K562 (cell line): ENCODE measurements around the gene TUBB4B. TPM values are rescaled to one million over a fixed set of nuclear protein-coding genes. Genes with fewer than 3 reads are reported as not detected.

Experiments
- ARID1B ChIP-seq: fragments of 450-650 bp; IDR thresholded peaks from 2 replicates; pipeline ENCODE4 v1.6.1; 2016; ENCODE audit warnings: antibody characterized with exemption, mild to moderate bottlenecking, inconsistent platforms
- ASH1L ChIP-seq: fragments of 450-650 bp; IDR thresholded peaks from 2 replicates; pipeline ENCODE4 v1.6.1; 2018; ENCODE audit warnings: borderline replicate concordance, mild to moderate bottlenecking, low read depth; ENCODE audit not compliant: partially characterized antibody
- BHLHE40 ChIP-seq: IDR thresholded peaks from 2 replicates; pipeline ENCODE4 v1.6.1; 2011; ENCODE audit warnings: low read length, improper control_type of control experiment
- BRCA1 ChIP-seq, 2 experiments: fragments of 450-650 bp in 1 of 2; sonication (generic) in 1 of 2; formaldehyde crosslinking in 1 of 2; IDR thresholded peaks; 2 replicates each; pipeline versions ENCODE4 v1.5.0 to v1.6.1; 2017 to 2020; ENCODE audit warnings: mild to moderate bottlenecking in 1 of 2, missing genetic modification reagents in 1 of 2
- CBFA2T2 ChIP-seq: fragments of 450-650 bp; conservative IDR thresholded peaks from 2 replicates; pipeline ENCODE4 v1.6.1; 2017; ENCODE audit warnings: mild to moderate bottlenecking
- EGR1 ChIP-seq: fragments of 450-650 bp; conservative IDR thresholded peaks from 2 replicates; pipeline ENCODE4 v1.6.1; 2017; ENCODE audit warnings: mild to moderate bottlenecking
- JUN ChIP-seq, 2 experiments: sonication (generic) in 1 of 2; formaldehyde crosslinking in 1 of 2; IDR thresholded peaks; 2 replicates each; pipeline versions ENCODE4 v1.6.1 to v1.8.0; 2012 to 2022; ENCODE audit warnings: borderline replicate concordance in 2 of 2, mild to moderate bottlenecking in 2 of 2, improper control_type of control experiment in 1 of 2, low read depth in 1 of 2, low read length in 1 of 2, missing genetic modification reagents in 1 of 2
- MAX ChIP-seq: sonication (generic); formaldehyde crosslinking; IDR thresholded peaks from 2 replicates; pipeline ENCODE4 v1.9.0; 2022; ENCODE audit warnings: mild to moderate bottlenecking, missing genetic modification reagents
- MTA2 ChIP-seq: fragments of 450-650 bp; IDR thresholded peaks from 2 replicates; pipeline ENCODE4 v1.6.1; 2016; ENCODE audit warnings: low read depth
- MYBL2 ChIP-seq, 2 experiments: fragments of 450-650 bp in 1 of 2; sonication (generic) in 1 of 2; formaldehyde crosslinking in 1 of 2; IDR thresholded peaks; 2 replicates each; pipeline versions ENCODE4 v1.6.1 to v1.8.1; 2017 to 2022; ENCODE audit warnings: borderline replicate concordance in 1 of 2, inconsistent platforms in 1 of 2, low read depth in 1 of 2, mild to moderate bottlenecking in 1 of 2, missing genetic modification reagents in 1 of 2, moderate library complexity in 1 of 2
- NBN ChIP-seq: fragments of 450-650 bp; IDR thresholded peaks from 2 replicates; pipeline ENCODE4 v1.6.1; 2016; ENCODE audit warnings: low read depth, mild to moderate bottlenecking
- NR2C1 ChIP-seq, 2 experiments: fragments of 450-650 bp; IDR thresholded peaks; 2 replicates each; pipeline ENCODE4 v1.6.1; 2017; ENCODE audit warnings: mild to moderate bottlenecking in 2 of 2, antibody characterized with exemption in 1 of 2, inconsistent platforms in 1 of 2, missing compliant biosample characterization in 1 of 2, missing genetic modification characterization in 1 of 2
- PREB ChIP-seq: sonication (generic); formaldehyde crosslinking; IDR thresholded peaks from 2 replicates; pipeline ENCODE4 v1.8.1; 2023; ENCODE audit warnings: mild to moderate bottlenecking, missing genetic modification reagents
- PURB ChIP-seq: sonication (generic); formaldehyde crosslinking; IDR thresholded peaks from 2 replicates; pipeline ENCODE4 v1.9.0; 2021; ENCODE audit warnings: low read depth, mild to moderate bottlenecking, missing genetic modification reagents
- ZBTB7A ChIP-seq: IDR thresholded peaks from 2 replicates; pipeline ENCODE4 v1.6.1; 2011; ENCODE audit warnings: low read depth, mild to moderate bottlenecking, low read length, moderate library complexity, borderline replicate concordance; ENCODE audit not compliant: control insufficient read depth
- ZEB2 ChIP-seq: fragments of 450-650 bp; IDR thresholded peaks from 2 replicates; pipeline ENCODE4 v1.6.1; 2016
- ZKSCAN3 ChIP-seq: fragments of 250-450 bp; sonication (Bioruptor Pico); IDR thresholded peaks from 2 replicates; pipeline ENCODE4 v1.4.0; 2020
- ZNF143 ChIP-seq: sonication (generic); formaldehyde crosslinking; IDR thresholded peaks from 2 replicates; pipeline ENCODE4 v1.9.0; 2022; ENCODE audit warnings: mild to moderate bottlenecking, missing genetic modification reagents
- ZNF57 ChIP-seq: fragments of 450-650 bp; formaldehyde crosslinking; IDR thresholded peaks from 2 replicates; pipeline ENCODE4 v1.4.0; 2020; ENCODE audit warnings: mild to moderate bottlenecking, moderate library complexity
- ZNF77 ChIP-seq: fragments of 250-450 bp; sonication (Bioruptor Pico); IDR thresholded peaks from 2 replicates; pipeline ENCODE4 v1.5.0; 2020
- polyA plus RNA-seq, 8 experiments: library from polyadenylated mRNA; depleted of rRNA in 4 of 8; stranded (reverse) in 5 of 8; unstranded in 3 of 8; fragments of >200 nt; fragmentation: Nextera tagmentation in 2 of 8; fragmentation: Illumina TruSeq in 1 of 8; extraction: Ambion mirVana in 2 of 8; extraction: Trizol in 1 of 8; gene quantifications; 2 replicates each; pipeline versions ENCODE4 v1.2.1 to v1.2.3, GENCODE V29; 2011 to 2014; ENCODE audit warnings: inconsistent platforms in 1 of 8, missing spikeins in 1 of 8
- total RNA-seq, 7 experiments: library from RNA; depleted of rRNA in 6 of 7; stranded (reverse); fragments of >200 nt in 6 of 7; fragmentation: Illumina TruSeq in 2 of 7; extraction: Trizol in 2 of 7; gene quantifications; 2 replicates each; pipeline versions ENCODE4 v1.2.1 to v1.2.3, GENCODE V29; 2011 to 2021; ENCODE audit warnings: low replicate concordance in 1 of 7
- TF ChIP-seq, protein P1 (sequence below): fragments of 250-450 bp; sonication (Bioruptor Pico); IDR thresholded peaks from 2 replicates; pipeline ENCODE4 v1.8.0; 2022; ENCODE audit warnings: moderate library complexity, mild to moderate bottlenecking, inconsistent platforms
- TF ChIP-seq, protein P2 (sequence below): fragments of 450-650 bp; IDR thresholded peaks from one replicate; pipeline ENCODE4 v1.6.1; 2018; ENCODE audit warnings: mild to moderate bottlenecking, moderate library complexity; ENCODE audit not compliant: partially characterized antibody

TUBB4B gene
- total and polyA plus RNA-seq, 9 of the 15 experiments (the other 6 are each of a cell fraction or from before 2014, with no cell fraction given), result 24.1 to 443 (median 268) TPM

DNA sequence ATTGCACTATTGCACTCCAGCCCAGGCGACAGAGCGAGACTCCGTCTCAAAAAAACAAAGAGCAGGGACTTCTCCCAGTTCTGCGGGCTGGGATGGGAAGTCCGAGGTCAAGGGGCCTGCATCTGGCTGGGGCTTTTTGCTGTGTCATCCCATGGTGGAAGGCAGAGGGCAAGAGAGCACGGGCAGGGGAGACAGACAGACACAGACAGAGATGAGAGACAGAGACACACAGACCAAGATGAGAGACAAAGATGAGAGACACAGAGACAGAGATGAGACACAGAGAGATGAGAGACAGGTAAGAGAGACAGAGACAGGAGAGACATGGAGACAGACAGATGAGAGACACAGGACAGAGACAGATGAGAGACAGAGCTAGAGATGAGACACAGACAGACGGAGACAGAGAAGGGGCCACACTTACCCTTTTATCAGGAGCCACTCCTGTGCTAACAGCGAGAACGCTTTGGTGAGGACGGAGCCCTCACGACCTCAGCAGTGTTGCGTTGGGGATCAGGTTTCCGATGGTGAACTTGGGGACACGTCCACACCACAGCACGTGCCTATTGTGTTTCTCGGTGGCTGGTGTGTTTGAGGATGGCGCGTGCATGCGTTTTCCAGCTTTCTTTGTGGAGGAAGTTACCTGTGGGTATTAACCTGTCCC lies 27.6 kb downstream of the TUBB4B start (continued):
- TF ChIP-seq, protein P1, sequence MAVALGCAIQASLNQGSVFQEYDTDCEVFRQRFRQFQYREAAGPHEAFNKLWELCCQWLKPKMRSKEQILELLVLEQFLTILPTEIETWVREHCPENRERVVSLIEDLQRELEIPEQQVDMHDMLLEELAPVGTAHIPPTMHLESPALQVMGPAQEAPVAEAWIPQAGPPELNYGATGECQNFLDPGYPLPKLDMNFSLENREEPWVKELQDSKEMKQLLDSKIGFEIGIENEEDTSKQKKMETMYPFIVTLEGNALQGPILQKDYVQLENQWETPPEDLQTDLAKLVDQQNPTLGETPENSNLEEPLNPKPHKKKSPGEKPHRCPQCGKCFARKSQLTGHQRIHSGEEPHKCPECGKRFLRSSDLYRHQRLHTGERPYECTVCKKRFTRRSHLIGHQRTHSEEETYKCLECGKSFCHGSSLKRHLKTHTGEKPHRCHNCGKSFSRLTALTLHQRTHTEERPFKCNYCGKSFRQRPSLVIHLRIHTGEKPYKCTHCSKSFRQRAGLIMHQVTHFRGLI, result no peak
- TF ChIP-seq CBFA2T2, result peak; percentile 45; the same call in 1 of the 2 replicates
- TF ChIP-seq PURB (CRISPR knock-in tag), result no peak
- TF ChIP-seq ASH1L, result no peak
- peak; percentile 67; the same call in 1 of the 2 replicates for TF ChIP-seq ZEB2
- no peak for TF ChIP-seq BRCA1 (IDR thresholded peaks at IDR 0.05)
- no peak for TF ChIP-seq BRCA1 (CRISPR knock-in tag; IDR thresholded peaks at IDR 0.05)
- TF ChIP-seq EGR1, result no peak
- 0 out of 2 replicates have a peak, but pooled peaks have one; percentile 36 for TF ChIP-seq MTA2
- peak; percentile 73 for TF ChIP-seq NR2C1 (IDR thresholded peaks at IDR 0.05)
- TF ChIP-seq NR2C1 (tag; IDR thresholded peaks at IDR 0.05), result peak; percentile 60
- 0 out of 2 replicates have a peak, but pooled peaks have one; percentile 9 for TF ChIP-seq ZNF143 (CRISPR knock-in tag)
- TF ChIP-seq MYBL2 (IDR thresholded peaks at IDR 0.05; ENCODE audit: low read depth), result no peak
- TF ChIP-seq MYBL2 (CRISPR knock-in tag; IDR thresholded peaks at IDR 0.05; ENCODE audit: borderline replicate concordance), result no peak
- TF ChIP-seq BHLHE40, result peak; percentile 83
- TF ChIP-seq, protein P2, sequence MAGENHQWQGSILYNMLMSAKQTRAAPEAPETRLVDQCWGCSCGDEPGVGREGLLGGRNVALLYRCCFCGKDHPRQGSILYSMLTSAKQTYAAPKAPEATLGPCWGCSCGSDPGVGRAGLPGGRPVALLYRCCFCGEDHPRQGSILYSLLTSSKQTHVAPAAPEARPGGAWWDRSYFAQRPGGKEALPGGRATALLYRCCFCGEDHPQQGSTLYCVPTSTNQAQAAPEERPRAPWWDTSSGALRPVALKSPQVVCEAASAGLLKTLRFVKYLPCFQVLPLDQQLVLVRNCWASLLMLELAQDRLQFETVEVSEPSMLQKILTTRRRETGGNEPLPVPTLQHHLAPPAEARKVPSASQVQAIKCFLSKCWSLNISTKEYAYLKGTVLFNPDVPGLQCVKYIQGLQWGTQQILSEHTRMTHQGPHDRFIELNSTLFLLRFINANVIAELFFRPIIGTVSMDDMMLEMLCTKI, result no peak
- no peak for TF ChIP-seq ZNF57 (CRISPR knock-in tag)
- peak; percentile 76 for TF ChIP-seq MAX (CRISPR knock-in tag)
- no peak for TF ChIP-seq ZKSCAN3 (CRISPR knock-in tag)
- no peak for TF ChIP-seq ZNF77
- TF ChIP-seq ARID1B, result peak; percentile 81
- peak; percentile 46; the same call in 1 of the 2 replicates for TF ChIP-seq ZBTB7A
- no peak for TF ChIP-seq JUN (IDR thresholded peaks at IDR 0.05; ENCODE audit: borderline replicate concordance, low read depth, low read length)
- TF ChIP-seq JUN (CRISPR knock-in tag; IDR thresholded peaks at IDR 0.05; ENCODE audit: borderline replicate concordance), result 0 out of 2 replicates have a peak, but pooled peaks have one; percentile 21
- no peak for TF ChIP-seq PREB
- peak; percentile 88 for TF ChIP-seq NBN
